PC-3 (cell line): ENCODE data around the gene GABRB2.

Experiments
- EZH2 ChIP-seq: fragments of 300-600 bp; sonication (generic); IDR thresholded peaks from one replicate; pipeline ENCODE4 v1.6.1; 2017; ENCODE audit warnings: antibody characterized with exemption, mild to moderate bottlenecking, low read length; ENCODE audit not compliant: unreplicated experiment
- TF ChIP-seq, protein P1 (sequence below): fragments of 300-600 bp; sonication (generic); conservative IDR thresholded peaks from 2 replicates; pipeline ENCODE4 v1.5.1; 2017; ENCODE audit warnings: antibody characterized with exemption, low read depth, mild to moderate bottlenecking, low read length

DNA sequence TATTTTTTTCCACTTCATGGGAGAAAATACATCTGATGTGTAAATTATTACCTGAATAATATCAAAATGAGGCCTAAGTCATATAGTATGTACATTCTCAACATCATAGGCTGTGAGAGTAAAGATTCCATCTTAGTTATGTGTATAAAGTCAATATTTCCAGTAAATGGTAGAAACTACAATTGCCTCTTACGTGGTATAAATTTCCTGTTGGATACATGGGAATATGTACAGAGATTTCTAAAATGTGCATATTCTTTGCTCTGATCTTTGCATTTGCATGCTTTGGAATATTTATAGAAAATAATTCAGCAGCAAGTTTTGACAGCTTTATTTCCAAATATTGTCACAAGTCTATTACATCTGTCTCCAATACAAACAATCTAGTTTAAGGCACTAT lies 78.8 kb downstream of the GABRB2 start:
- TF ChIP-seq, protein P1, sequence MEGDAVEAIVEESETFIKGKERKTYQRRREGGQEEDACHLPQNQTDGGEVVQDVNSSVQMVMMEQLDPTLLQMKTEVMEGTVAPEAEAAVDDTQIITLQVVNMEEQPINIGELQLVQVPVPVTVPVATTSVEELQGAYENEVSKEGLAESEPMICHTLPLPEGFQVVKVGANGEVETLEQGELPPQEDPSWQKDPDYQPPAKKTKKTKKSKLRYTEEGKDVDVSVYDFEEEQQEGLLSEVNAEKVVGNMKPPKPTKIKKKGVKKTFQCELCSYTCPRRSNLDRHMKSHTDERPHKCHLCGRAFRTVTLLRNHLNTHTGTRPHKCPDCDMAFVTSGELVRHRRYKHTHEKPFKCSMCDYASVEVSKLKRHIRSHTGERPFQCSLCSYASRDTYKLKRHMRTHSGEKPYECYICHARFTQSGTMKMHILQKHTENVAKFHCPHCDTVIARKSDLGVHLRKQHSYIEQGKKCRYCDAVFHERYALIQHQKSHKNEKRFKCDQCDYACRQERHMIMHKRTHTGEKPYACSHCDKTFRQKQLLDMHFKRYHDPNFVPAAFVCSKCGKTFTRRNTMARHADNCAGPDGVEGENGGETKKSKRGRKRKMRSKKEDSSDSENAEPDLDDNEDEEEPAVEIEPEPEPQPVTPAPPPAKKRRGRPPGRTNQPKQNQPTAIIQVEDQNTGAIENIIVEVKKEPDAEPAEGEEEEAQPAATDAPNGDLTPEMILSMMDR, result no peak
- no peak for TF ChIP-seq EZH2
